HUDEP-2 (cell line): ENCODE measurements around the gene CDCA3.
A peak's percentile ranks its signal among the peaks of the same experiment; 100 is the strongest.
"Not testable (repeated sequence)": the region's sequence is repeated elsewhere in the genome, so short reads cannot be mapped to it uniquely, and the experiment has no call there.

Experiments used
- DNase-seq, 76 experiments: peaks; one replicate each; lab custom pipeline; 2025; ENCODE audit not compliant: unreplicated experiment in 76 of 76; lab: John Stamatoyannopoulos, UW

CDCA3 gene

GRCh38 chr12:6851153-6851920 is at the start of gene CDCA3:
Gene CDCA3 (minus strand): TSS chr12:6851286. CDS start chr12:6850952, 334 bp downstream.
- DNase-seq = peak; percentile 48 to 99 (median 96)

- DNase-seq = peak in 58 of 76 experiments; percentile 9 to 77 (median 42)
Observed at GRCh38 chr12:6899837-6900519, 48.9 kb upstream of the CDCA3 start.

- DNase-seq = no peak
Observed at GRCh38 chr12:6899427-6899826, 48.3 kb upstream of the CDCA3 start.

GRCh38 chr12:6896846-6897435 is 45.9 kb upstream of the CDCA3 start:
- no peak for DNase-seq

GRCh38 chr12:6894321-6894720 is 43.2 kb upstream of the CDCA3 start:
- no peak for DNase-seq

GRCh38 chr12:6892683-6893082 is 41.6 kb upstream of the CDCA3 start:
- DNase-seq = not testable (repeated sequence)

- peak in 1 of 76 experiments; percentile 16 for DNase-seq
Observed at GRCh38 chr12:6891646-6892001, 40.5 kb upstream of the CDCA3 start.

GRCh38 chr12:6890789-6891645 is 39.9 kb upstream of the CDCA3 start:
- DNase-seq = peak in 75 of 76 experiments; percentile 57 to 98 (median 96)

- not testable (repeated sequence) for DNase-seq
Observed at GRCh38 chr12:6889775-6890573, 38.9 kb upstream of the CDCA3 start.

GRCh38 chr12:6888794-6889193 is 37.7 kb upstream of the CDCA3 start:
- not testable (repeated sequence) for DNase-seq

GRCh38 chr12:6888360-6888759 is 37.3 kb upstream of the CDCA3 start:
- DNase-seq = no peak

GRCh38 chr12:6887460-6887859 is 36.4 kb upstream of the CDCA3 start:
- DNase-seq = no peak

- DNase-seq = not testable (repeated sequence)
Observed at GRCh38 chr12:6886206-6886999, 35.3 kb upstream of the CDCA3 start.

- DNase-seq = no peak
Observed at GRCh38 chr12:6884539-6884938, 33.5 kb upstream of the CDCA3 start.

- DNase-seq = no peak
Observed at GRCh38 chr12:6883683-6884082, 32.6 kb upstream of the CDCA3 start.

- DNase-seq = no peak
Observed at GRCh38 chr12:6883252-6883651, 32.2 kb upstream of the CDCA3 start.

- DNase-seq = not testable (repeated sequence)
Observed at GRCh38 chr12:6879824-6880223, 28.7 kb upstream of the CDCA3 start.

- DNase-seq = not testable (repeated sequence)
Observed at GRCh38 chr12:6874015-6874368, 22.9 kb upstream of the CDCA3 start.
